Measurements from ENCODE around the gene CPD. TPM values are rescaled to one million over a fixed set of nuclear protein-coding genes. Genes with fewer than 3 reads are reported as not detected.

The CPD gene
- total RNA-seq, 1 donor from 2014 or later = 124 TPM

- Mint-ChIP-seq H3K4me3 (ENCODE audit: low read depth) (no peak overlapping the region), H3K27ac (no peak overlapping the region), H3K9me3 (ENCODE audit: low read depth) (peaks cover 5% of the 10 kb centered on the region), H3K36me3 (ENCODE audit: insufficient read depth) (peaks cover 31% of the 10 kb centered on the region), H3K27me3 (no peaks in the 10 kb centered on the region), H3K4me1 (ENCODE audit: low read depth) (no peaks in the 10 kb centered on the region)
- no peak for DNase-seq (ENCODE audit: low spot score, unreplicated experiment)
- no peak for TF ChIP-seq CTCF (IDR thresholded peaks at IDR 0.05; ENCODE audit: unreplicated experiment)
These were observed 139.1 kb downstream of the CPD start for GRCh38 chr17:30517786-30518185.

- DNase-seq (ENCODE audit: low spot score, unreplicated experiment) = no peak
- TF ChIP-seq CTCF (IDR thresholded peaks at IDR 0.05; ENCODE audit: unreplicated experiment) = no peak
- Mint-ChIP-seq H3K4me1 (ENCODE audit: low read depth) (no peaks in the 10 kb centered on the region), H3K36me3 (ENCODE audit: insufficient read depth) (peaks cover 34% of the 10 kb centered on the region), H3K4me3 (ENCODE audit: low read depth) (no peak overlapping the region), H3K9me3 (ENCODE audit: low read depth) (peaks cover 5% of the 10 kb centered on the region), H3K27me3 (no peaks in the 10 kb centered on the region), H3K27ac (no peak overlapping the region)
These were observed 140.4 kb downstream of the CPD start for GRCh38 chr17:30519166-30519565.

Other genes with a start within 250 kb of the CPD start
- 0.64 and 0.96 TPM in 2 replicates for gene SLC6A4, start 143.2 kb upstream of the CPD start, total RNA-seq
- gene BLMH, start 87.0 kb upstream of the CPD start, total RNA-seq = 60.9 and 64.2 TPM in 2 replicates
- not detected in 2 replicates for gene TMIGD1, start 44.9 kb upstream of the CPD start, total RNA-seq
- gene GOSR1, start 98.5 kb downstream of the CPD start, total RNA-seq = 59.6 and 64.9 TPM in 2 replicates